Cardiac septum (tissue), 1 donor: ENCODE data around the gene IGSF9. TPM values are rescaled to one million over a fixed set of nuclear protein-coding genes. Genes with fewer than 3 reads are reported as not detected.
"Not testable (repeated sequence)": the region's sequence is repeated elsewhere in the genome, so short reads cannot be mapped to it uniquely, and the experiment has no call there.

Experiments
- DNase-seq: peaks from one replicate; pipeline ENCODE4 v3.0.0-alpha.2; 2020; ENCODE audit warnings: low spot score
- intact Hi-C: fragments of 100-400 bp; cut with DNase I; formaldehyde crosslinking; loops from one replicate; pipeline ENCODE4 v1.14.0; 2022
- total RNA-seq: library from RNA; stranded (reverse); fragmentation: NEBNext Ultra II Directional; extraction: Animal tissue kit (Norgen Biotek cat#: 25700); gene quantifications from one replicate; pipeline ENCODE4 v1.2.1, GENCODE V29; 2021
- donor health status: DM: no; HTN: no; CAD: no.

IGSF9 gene
- total RNA-seq, 1 donor from 2014 or later = not detected

- no peak for DNase-seq
- intact Hi-C loops = no loop called here
These were observed 31.0 kb downstream of the IGSF9 start for GRCh38 chr1:159914252-159915018.

GRCh38 chr1:159913451-159914192 lies 31.8 kb downstream of the IGSF9 start:
- intact Hi-C loops = no loop called here
- no peak for DNase-seq

GRCh38 chr1:159911326-159912070 lies 33.9 kb downstream of the IGSF9 start:
- intact Hi-C loops = no loop called here
- no peak for DNase-seq

- peak; percentile 70 for DNase-seq
- intact Hi-C loops = no loop called here
These were observed 37.1 kb downstream of the IGSF9 start for GRCh38 chr1:159908031-159908940.

GRCh38 chr1:159906960-159907359 lies 38.5 kb downstream of the IGSF9 start:
- intact Hi-C loops = no loop called here
- no peak for DNase-seq

- DNase-seq, intact Hi-C loops: not testable (repeated sequence)
These were observed 41.4 kb downstream of the IGSF9 start for GRCh38 chr1:159904036-159904435.

GRCh38 chr1:159902541-159902940 lies 42.9 kb downstream of the IGSF9 start:
- DNase-seq = peak; percentile 33
- intact Hi-C loops = no loop called here

GRCh38 chr1:159900755-159901360 lies 44.6 kb downstream of the IGSF9 start:
- intact Hi-C loops = no loop called here
- no peak for DNase-seq

- peak; percentile 93 for DNase-seq
- intact Hi-C loops = no loop called here
These were observed 45.2 kb downstream of the IGSF9 start, which contains the start of gene CFAP45 for GRCh38 chr1:159900086-159900680. Gene CFAP45 (minus strand): TSS chr1:159900165. CDS start chr1:159900098, 67 bp downstream.

GRCh38 chr1:159899634-159900033 lies 45.8 kb downstream of the IGSF9 start:
- intact Hi-C loops, DNase-seq: not testable (repeated sequence)

- DNase-seq = no peak
- intact Hi-C loops = no loop called here
These were observed 46.9 kb downstream of the IGSF9 start for GRCh38 chr1:159898527-159898926.

GRCh38 chr1:159897962-159898361 lies 47.5 kb downstream of the IGSF9 start:
- intact Hi-C loops = no loop called here
- no peak for DNase-seq

- intact Hi-C loops = no loop called here
- no peak for DNase-seq
These were observed 48.9 kb downstream of the IGSF9 start for GRCh38 chr1:159896546-159896930.

GRCh38 chr1:159895836-159896545 lies 49.4 kb downstream of the IGSF9 start:
- no peak for DNase-seq
- intact Hi-C loops = no loop called here

- intact Hi-C loops = no loop called here
- no peak for DNase-seq
These were observed 50.1 kb downstream of the IGSF9 start for GRCh38 chr1:159895286-159895685.

- intact Hi-C loops = loop anchor here (1.0 kb wide), 1 partner anchor 94 kb away; no protein-coding TSS in a partner anchor
- no peak for DNase-seq
These were observed 52.5 kb downstream of the IGSF9 start for GRCh38 chr1:159892944-159893343.

GRCh38 chr1:159891275-159892157 lies 53.9 kb downstream of the IGSF9 start:
- DNase-seq = peak; percentile 93
- intact Hi-C loops = loop anchor here (1.0 kb wide), 1 partner anchor 92 kb away; no protein-coding TSS in a partner anchor
